Neural cell (in vitro differentiated cells): Measurements from ENCODE around the gene WDR36. TPM values are rescaled to one million over a fixed set of nuclear protein-coding genes. Genes with fewer than 3 reads are reported as not detected.

ENCODE experiments used
- H2AFZ ChIP-seq: fragments of 200-600, 300-800 bp; sonication (generic), shearing (Covaris generic); 2 replicates; pipeline ENCODE4 v1.6.0; 2014; ENCODE audit warnings: low read depth, mild to moderate bottlenecking, antibody characterized with exemption, low read length, moderate library complexity
- H3F3A ChIP-seq: fragments of 200-600 bp; shearing (Covaris generic); 2 replicates; pipeline ENCODE4 v1.6.1; 2016; ENCODE audit warnings: mild to moderate bottlenecking, moderate library complexity, mixed read lengths, antibody characterized with exemption, low read length; ENCODE audit not compliant: insufficient read depth, poor library complexity, severe bottlenecking
- H3K27ac ChIP-seq: fragments of 200-600, 300-800 bp; sonication (generic), shearing (Covaris generic); 2 replicates; pipeline ENCODE4 v1.5.1; 2014; ENCODE audit warnings: mild to moderate bottlenecking, low read length, moderate library complexity
- H3K27me3 ChIP-seq: fragments of 300-800, 200-600 bp; sonication (generic), shearing (Covaris generic); 2 replicates; pipeline ENCODE4 v1.6.0; 2014; ENCODE audit warnings: mild to moderate bottlenecking, low read depth, low read length, moderate library complexity; ENCODE audit not compliant: insufficient read depth
- H3K36me3 ChIP-seq: fragments of 300-800, 200-600 bp; sonication (generic), shearing (Covaris generic); 2 replicates; pipeline ENCODE4 v1.5.1; 2014; ENCODE audit warnings: mild to moderate bottlenecking, antibody characterized with exemption, low read length, moderate library complexity; ENCODE audit not compliant: insufficient read depth
- H3K4me2 ChIP-seq: fragments of 300-800, 200-600 bp; sonication (generic), shearing (Covaris generic); 2 replicates; pipeline ENCODE4 v1.6.0; 2014; ENCODE audit warnings: mild to moderate bottlenecking, low read length
- H3K4me3 ChIP-seq: fragments of 300-800, 200-600 bp; sonication (generic), shearing (Covaris generic); 2 replicates; pipeline ENCODE4 v1.5.1; 2014; ENCODE audit warnings: mild to moderate bottlenecking, low read length, moderate library complexity
- H3K79me2 ChIP-seq: fragments of 200-600 bp; shearing (Covaris generic); replicated peaks from 2 replicates; pipeline ENCODE4 v1.6.0; 2014; ENCODE audit warnings: mild to moderate bottlenecking, low read length, moderate library complexity; ENCODE audit not compliant: insufficient read depth
- H3K9ac ChIP-seq: fragments of 300-800, 200-600 bp; sonication (generic), shearing (Covaris generic); 2 replicates; pipeline ENCODE4 v1.6.1; 2016; ENCODE audit warnings: mild to moderate bottlenecking, low read length, mixed read lengths
- H3K9me2 ChIP-seq: fragments of 200-600 bp; shearing (Covaris generic); 2 replicates; pipeline ENCODE4 v1.6.1; 2016; ENCODE audit warnings: mild to moderate bottlenecking, low read length, mixed read lengths; ENCODE audit not compliant: insufficient read depth
- H3K9me3 ChIP-seq: fragments of 200-600, 300-800 bp; sonication (generic), shearing (Covaris generic); 2 replicates; pipeline ENCODE4 v1.6.1; 2016; ENCODE audit warnings: mild to moderate bottlenecking, mixed run types, low read length, moderate library complexity, mixed read lengths
- H4K20me1 ChIP-seq: fragments of 200-600 bp; shearing (Covaris generic); 2 replicates; pipeline ENCODE4 v1.6.1; 2016; ENCODE audit warnings: mild to moderate bottlenecking, mixed run types; ENCODE audit not compliant: insufficient read depth
- EP300 ChIP-seq: fragments of 450-650 bp; conservative IDR thresholded peaks from 2 replicates; pipeline ENCODE4 v1.6.1; 2014; ENCODE audit warnings: antibody characterized with exemption, mild to moderate bottlenecking, moderate library complexity; ENCODE audit not compliant: poor library complexity, severe bottlenecking
- EZH2 ChIP-seq: fragments of 200-600, 300-800 bp; shearing (Covaris generic), sonication (generic); IDR thresholded peaks from 2 replicates; pipeline ENCODE4 v1.6.1; 2014; ENCODE audit warnings: antibody characterized with exemption, low read length, borderline replicate concordance, mild to moderate bottlenecking; ENCODE audit not compliant: insufficient read depth, poor library complexity, severe bottlenecking
- MXI1 ChIP-seq: fragments of 450-650 bp; conservative IDR thresholded peaks from 2 replicates; pipeline ENCODE4 v1.6.1; 2014; ENCODE audit warnings: antibody characterized with exemption, mild to moderate bottlenecking; ENCODE audit not compliant: poor library complexity, severe bottlenecking
- POLR2AphosphoS5 ChIP-seq: IDR thresholded peaks from 2 replicates; pipeline ENCODE4 v1.6.1; 2012
- SMC3 ChIP-seq: fragments of 450-650 bp; conservative IDR thresholded peaks from 2 replicates; pipeline ENCODE4 v1.6.1; 2014; ENCODE audit warnings: antibody characterized with exemption, mild to moderate bottlenecking, moderate library complexity; ENCODE audit not compliant: poor library complexity
- TAF1 ChIP-seq: IDR thresholded peaks from 2 replicates; pipeline ENCODE4 v1.6.1; 2012; ENCODE audit warnings: low read depth
- polyA plus RNA-seq: library from polyadenylated mRNA; depleted of rRNA; stranded (reverse); fragments of >200 nt; gene quantifications from 2 replicates; pipeline ENCODE4 v1.2.3, GENCODE V29; 2014
- TF ChIP-seq, protein P1 (sequence below): fragments of 450-650 bp; IDR thresholded peaks from 2 replicates; pipeline ENCODE4 v1.5.1; 2014; ENCODE audit warnings: antibody characterized with exemption, mild to moderate bottlenecking, moderate library complexity; ENCODE audit not compliant: poor library complexity, severe bottlenecking
- TF ChIP-seq, protein P2 (sequence below): IDR thresholded peaks from 2 replicates; pipeline ENCODE4 v1.6.1; 2012; ENCODE audit warnings: borderline replicate concordance

WDR36 gene
- polyA plus RNA-seq, 1 donor from 2014 or later, result 25.8 TPM

GRCh38 chr5:111072949-111073682 lies 19.0 kb upstream of the WDR36 start:
- Histone ChIP-seq H3K79me2 (no peaks in the 10 kb centered on the region), H3K9ac (no peak overlapping the region), H3K4me3 (peak overlapping the region; percentile 62), H3K4me2 (peak overlapping the region; percentile 37), H3K9me2 (no peaks in the 10 kb centered on the region), H3K27me3 (peaks cover 68% of the 10 kb centered on the region), H2AFZ (peak overlapping the region; percentile 18), H3F3A (no peaks in the 10 kb centered on the region), H3K27ac (no peak overlapping the region), H3K36me3 (no peaks in the 10 kb centered on the region), H3K9me3 (no peaks in the 10 kb centered on the region), H4K20me1 (no peaks in the 10 kb centered on the region)
- TF ChIP-seq MXI1 (no peak), TAF1 (no peak)

GRCh38 chr5:111074244-111074643 lies 17.9 kb upstream of the WDR36 start:
- Histone ChIP-seq H3K36me3 (no peaks in the 10 kb centered on the region), H4K20me1 (no peaks in the 10 kb centered on the region), H3K27ac (no peak overlapping the region), H3K4me2 (no peak overlapping the region), H3K9me2 (no peaks in the 10 kb centered on the region), H3K9me3 (no peaks in the 10 kb centered on the region), H2AFZ (no peak overlapping the region), H3K9ac (no peak overlapping the region), H3K79me2 (no peaks in the 10 kb centered on the region), H3K27me3 (peaks cover 57% of the 10 kb centered on the region), H3F3A (no peaks in the 10 kb centered on the region), H3K4me3 (no peak overlapping the region)
- TF ChIP-seq TAF1 (no peak), MXI1 (no peak), POLR2AphosphoS5 (no peak), EP300 (no peak), SMC3 (no peak), EZH2 (no peak)
- TF ChIP-seq, protein P1, sequence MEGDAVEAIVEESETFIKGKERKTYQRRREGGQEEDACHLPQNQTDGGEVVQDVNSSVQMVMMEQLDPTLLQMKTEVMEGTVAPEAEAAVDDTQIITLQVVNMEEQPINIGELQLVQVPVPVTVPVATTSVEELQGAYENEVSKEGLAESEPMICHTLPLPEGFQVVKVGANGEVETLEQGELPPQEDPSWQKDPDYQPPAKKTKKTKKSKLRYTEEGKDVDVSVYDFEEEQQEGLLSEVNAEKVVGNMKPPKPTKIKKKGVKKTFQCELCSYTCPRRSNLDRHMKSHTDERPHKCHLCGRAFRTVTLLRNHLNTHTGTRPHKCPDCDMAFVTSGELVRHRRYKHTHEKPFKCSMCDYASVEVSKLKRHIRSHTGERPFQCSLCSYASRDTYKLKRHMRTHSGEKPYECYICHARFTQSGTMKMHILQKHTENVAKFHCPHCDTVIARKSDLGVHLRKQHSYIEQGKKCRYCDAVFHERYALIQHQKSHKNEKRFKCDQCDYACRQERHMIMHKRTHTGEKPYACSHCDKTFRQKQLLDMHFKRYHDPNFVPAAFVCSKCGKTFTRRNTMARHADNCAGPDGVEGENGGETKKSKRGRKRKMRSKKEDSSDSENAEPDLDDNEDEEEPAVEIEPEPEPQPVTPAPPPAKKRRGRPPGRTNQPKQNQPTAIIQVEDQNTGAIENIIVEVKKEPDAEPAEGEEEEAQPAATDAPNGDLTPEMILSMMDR, result no peak

DNA sequence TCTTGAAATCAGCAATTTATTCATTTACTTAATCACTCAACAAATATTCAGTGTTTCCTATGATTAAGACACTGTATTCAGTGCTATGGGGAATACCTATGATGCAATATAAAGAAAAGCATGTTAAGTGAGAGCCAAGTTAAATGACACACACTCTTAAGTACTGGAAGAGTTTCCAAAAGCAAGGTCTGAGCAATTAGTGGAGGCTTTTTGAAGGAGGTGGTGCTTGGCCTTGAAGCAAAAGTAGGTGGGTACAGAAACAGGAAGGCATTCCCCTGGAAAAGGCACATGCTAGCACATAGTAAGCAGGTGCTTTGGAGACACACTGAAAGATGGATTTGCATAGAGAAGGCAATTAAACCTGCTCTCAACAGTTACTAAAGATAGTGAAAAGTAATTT lies 16.6 kb upstream of the WDR36 start:
- H3K9me3 ChIP-seq, result no peaks in the 10 kb centered on the region
- peaks cover 44% of the 10 kb centered on the region for H3K27me3 ChIP-seq
- H2AFZ ChIP-seq, result no peak overlapping the region

More for the DNA sequence above, 16.6 kb upstream of the WDR36 start:
- H3K9ac ChIP-seq, result no peak overlapping the region
- H3K36me3 ChIP-seq, result no peaks in the 10 kb centered on the region
- no peaks in the 10 kb centered on the region for H3K9me2 ChIP-seq
- H3F3A ChIP-seq, result no peaks in the 10 kb centered on the region
- H3K4me3 ChIP-seq, result no peak overlapping the region
- TF ChIP-seq EP300, result no peak
- TF ChIP-seq, protein P2, sequence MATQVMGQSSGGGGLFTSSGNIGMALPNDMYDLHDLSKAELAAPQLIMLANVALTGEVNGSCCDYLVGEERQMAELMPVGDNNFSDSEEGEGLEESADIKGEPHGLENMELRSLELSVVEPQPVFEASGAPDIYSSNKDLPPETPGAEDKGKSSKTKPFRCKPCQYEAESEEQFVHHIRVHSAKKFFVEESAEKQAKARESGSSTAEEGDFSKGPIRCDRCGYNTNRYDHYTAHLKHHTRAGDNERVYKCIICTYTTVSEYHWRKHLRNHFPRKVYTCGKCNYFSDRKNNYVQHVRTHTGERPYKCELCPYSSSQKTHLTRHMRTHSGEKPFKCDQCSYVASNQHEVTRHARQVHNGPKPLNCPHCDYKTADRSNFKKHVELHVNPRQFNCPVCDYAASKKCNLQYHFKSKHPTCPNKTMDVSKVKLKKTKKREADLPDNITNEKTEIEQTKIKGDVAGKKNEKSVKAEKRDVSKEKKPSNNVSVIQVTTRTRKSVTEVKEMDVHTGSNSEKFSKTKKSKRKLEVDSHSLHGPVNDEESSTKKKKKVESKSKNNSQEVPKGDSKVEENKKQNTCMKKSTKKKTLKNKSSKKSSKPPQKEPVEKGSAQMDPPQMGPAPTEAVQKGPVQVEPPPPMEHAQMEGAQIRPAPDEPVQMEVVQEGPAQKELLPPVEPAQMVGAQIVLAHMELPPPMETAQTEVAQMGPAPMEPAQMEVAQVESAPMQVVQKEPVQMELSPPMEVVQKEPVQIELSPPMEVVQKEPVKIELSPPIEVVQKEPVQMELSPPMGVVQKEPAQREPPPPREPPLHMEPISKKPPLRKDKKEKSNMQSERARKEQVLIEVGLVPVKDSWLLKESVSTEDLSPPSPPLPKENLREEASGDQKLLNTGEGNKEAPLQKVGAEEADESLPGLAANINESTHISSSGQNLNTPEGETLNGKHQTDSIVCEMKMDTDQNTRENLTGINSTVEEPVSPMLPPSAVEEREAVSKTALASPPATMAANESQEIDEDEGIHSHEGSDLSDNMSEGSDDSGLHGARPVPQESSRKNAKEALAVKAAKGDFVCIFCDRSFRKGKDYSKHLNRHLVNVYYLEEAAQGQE, result no peak
- H3K27ac ChIP-seq, result no peak overlapping the region
- no peak overlapping the region for H3K4me2 ChIP-seq
- H4K20me1 ChIP-seq, result no peaks in the 10 kb centered on the region
- no peaks in the 10 kb centered on the region for H3K79me2 ChIP-seq
